A673 (cell line): ENCODE data around the gene OR10AD1.

ENCODE experiments used
- CTCF ChIP-seq: fragments of 300-800, 200-600 bp; sonication (generic); conservative IDR thresholded peaks from 2 replicates; pipeline ENCODE4 v1.5.1; 2017; ENCODE audit warnings: low read depth, mild to moderate bottlenecking, antibody characterized with exemption, low read length, moderate library complexity, mixed read lengths
- EZH2 ChIP-seq: fragments of 200-600 bp; sonication (generic); IDR thresholded peaks from 2 replicates; pipeline ENCODE4 v1.6.1; 2017; ENCODE audit warnings: borderline replicate concordance, low read depth, mild to moderate bottlenecking, mixed read lengths, antibody characterized with exemption, low read length; ENCODE audit not compliant: poor library complexity, severe bottlenecking

- TF ChIP-seq CTCF (no peak), EZH2 (no peak)
These were observed 32.8 kb upstream of the OR10AD1 start for GRCh38 chr12:48235796-48236333.
